ENCODE data around the gene EPDR1.
"Not testable (repeated sequence)": the region's sequence is repeated elsewhere in the genome, so short reads cannot be mapped to it uniquely, and the experiment has no call there.

EPDR1 gene

DNA sequence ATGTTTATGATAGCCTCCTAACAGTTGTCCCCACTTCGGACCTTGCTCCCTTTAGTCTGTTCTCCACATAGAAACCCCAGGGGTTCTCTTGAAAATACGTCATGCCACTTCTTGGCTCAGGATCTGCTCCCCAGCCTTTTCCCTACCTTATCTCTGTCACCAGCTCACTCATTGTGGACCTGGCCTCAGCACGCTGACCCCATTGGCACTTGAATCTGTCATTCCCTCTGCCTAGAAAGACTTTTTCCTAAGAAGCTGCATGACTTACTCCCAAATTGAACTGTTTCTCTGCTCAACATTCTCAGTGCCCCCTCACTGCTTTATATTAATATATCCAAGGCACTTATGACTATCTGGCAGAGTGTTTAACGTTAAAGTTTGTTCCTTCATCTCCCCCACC is 8.4 kb downstream of the EPDR1 start:
- DNase-seq (ENCODE audit: low spot score): no peak

DNA sequence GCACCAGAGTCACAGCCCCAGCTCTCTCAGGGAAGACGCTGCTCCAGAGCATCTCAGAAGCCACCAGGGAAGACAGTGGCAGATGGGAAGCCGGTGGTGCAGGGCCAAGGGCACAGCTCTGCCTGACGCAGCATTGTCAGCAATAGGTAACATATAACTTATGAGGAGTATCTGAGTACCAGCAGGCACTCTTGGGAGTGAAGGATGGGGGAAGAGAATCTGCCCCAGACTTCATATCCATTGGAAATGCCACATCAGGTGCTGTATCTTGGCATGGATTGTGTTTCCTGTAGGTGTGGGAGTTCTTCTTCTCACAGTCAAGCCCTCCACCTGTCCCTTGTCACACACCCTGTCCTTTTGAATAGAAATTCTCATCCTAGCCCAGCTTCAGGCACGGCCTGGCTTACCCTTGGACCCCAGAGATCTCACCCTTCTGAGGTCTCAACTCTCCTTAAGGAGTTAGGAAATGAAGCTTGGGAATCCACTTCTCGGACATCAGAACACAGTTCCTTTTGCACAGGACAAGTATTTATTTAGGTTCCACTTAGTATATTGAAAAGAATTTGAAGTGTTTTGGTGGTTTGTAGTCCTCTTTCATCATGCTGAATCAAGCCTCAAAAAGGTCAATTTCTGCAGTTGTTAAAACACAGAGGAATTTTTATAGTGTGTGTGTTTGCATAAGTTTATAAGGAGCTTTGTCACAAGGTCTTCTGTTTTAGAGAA is 9.9 kb downstream of the EPDR1 start:
- no peak for DNase-seq (ENCODE audit: low spot score)

DNA sequence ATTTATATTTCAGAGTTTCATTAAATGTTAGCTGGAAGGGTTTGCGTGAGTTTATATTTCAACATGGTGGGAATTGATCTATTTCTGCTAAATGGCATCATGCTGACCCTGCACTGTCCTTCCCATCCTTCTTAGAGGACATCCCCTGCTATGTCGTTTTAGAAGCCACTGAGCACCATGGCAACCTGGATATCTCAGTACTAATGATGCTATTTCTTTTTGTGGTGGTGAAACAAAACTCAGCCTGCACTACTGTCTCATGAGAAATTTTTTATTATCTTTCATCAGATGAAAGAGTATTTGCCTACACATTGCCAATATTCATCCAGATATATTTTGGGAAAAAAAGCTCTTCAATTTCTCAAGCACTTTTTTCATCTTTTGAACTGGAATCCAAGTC is 12.1 kb downstream of the EPDR1 start:
- no peak for DNase-seq (ENCODE audit: low spot score)

DNA sequence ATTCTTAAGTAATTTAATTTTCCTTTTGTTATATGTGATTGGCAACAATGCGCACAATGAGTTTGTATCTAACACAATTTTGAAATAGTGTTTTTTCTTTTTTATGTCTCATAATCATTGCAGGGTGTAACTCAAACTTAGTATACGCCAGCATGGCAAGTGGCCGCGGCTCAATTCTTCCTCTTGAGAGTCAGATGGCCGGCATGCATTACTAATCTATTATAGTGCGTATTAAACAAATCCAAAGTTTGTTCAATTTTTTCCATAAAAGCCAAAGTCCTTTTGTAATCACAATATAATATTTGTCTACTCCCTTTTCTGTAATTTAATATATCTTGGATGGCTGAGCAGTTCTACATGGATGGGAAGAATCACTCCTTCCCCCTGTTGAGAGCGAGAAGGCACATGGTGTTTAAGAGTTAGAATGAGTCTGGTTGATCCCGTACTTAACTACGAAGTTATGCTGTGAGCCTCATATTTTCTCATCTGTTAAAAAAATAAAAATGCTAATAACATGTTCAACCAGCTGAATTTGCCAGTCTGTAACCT is 12.7 kb downstream of the EPDR1 start:
- DNase-seq (ENCODE audit: low spot score): no peak

DNA sequence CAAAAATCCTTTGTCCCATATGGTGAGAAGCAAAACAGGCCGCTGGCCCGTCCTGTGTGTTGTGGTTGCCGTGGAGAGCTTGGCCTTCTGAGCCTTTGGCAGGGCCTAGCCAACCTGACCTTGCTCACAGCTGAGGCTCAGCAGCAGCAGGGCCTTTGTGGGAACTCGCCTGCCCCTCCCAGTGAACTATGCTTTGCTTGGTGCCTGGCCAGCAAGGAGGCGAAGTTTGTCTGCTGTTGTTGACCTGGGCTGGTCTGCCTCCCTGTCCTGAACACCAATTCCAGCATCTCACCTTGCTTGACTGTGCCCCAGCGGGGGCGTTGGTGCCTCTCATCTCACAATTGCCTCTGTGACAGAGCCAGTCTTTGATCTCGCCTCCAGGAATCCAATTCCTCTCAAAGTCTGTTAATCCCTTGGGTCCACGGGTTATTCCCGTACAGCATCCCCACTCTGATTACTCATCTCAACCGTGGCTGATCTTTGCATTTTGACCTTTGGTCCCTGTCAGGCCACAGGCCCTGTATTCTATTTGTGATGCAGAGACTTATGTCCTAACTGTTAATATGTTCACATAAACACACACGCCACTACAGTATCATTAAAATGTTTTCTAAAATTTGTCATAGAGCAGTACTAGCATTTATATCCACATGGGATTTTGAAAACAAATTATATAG is 22.6 kb downstream of the EPDR1 start:
- no peak for DNase-seq (ENCODE audit: low spot score)

DNA sequence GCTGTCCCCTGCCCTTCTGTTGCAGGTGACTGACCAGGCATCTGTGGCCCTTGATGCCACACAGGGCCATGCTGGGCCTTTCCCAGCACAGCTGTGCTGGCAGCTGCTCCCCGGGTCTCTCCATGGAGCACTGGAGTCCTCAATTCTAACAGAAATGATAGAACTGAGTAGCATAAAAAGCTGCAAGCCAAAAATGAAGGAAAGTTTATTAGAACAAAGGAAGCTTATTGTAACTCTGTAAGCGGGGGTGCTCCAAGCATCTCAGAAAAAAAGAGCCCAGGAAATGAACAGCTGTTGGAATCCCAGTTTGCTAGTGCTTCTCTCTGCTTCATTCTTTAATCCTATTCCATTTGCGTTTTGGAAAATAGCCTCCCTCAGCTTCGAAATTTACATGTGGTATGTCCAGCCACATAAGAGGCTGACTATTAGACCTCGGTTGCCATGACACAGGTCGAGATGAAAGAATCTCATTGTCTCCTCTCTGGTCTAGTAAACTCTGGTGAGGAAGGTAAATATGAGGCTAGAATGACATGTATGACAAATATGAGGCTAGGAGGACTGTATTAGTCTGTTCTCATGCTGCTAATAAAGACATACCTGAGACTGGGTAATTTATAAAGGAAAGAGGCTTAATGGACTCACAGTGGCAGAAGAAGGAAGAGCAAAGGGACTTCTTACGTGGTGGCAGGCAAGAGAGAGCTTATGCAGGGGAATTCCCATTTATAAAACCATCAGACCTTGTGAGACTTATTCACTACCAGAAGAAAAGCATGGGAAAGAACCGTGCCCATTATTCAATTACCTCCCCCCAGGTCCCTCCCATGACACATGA is 23.7 kb downstream of the EPDR1 start:
- DNase-seq (ENCODE audit: low spot score): no peak

DNA sequence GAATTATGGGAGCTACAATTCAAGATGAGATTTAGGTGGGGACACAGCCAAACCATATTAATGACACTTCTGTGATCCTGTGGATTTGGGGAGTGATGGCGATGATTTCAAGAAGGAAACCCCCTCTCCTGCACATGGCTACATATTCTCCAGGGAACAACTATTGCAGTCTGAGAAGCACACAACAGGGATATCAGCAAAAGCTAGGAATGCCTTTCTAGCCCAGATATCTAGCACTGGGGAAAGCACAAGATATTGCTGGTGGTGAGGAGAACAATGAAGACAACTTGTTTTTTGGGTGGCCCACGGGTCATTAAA is 24.3 kb downstream of the EPDR1 start:
- DNase-seq (ENCODE audit: low spot score): no peak

DNA sequence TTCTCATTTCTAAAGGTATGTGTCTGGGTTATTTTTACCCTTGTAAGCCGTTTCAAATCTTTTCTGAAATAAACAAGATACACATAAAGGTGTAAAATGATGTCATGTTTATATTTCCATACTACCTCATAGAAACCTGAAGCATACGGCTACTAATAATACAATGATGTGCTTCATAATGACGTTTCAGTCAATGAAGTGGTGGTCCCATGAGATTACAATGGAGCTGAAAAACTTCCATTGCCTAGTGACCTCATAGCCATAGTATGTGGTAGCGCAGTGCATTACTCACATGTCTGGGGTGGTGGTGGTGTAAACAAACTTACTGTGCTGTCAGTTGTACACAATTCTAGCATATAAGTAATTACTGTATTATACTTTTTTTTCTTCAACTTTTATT is 24.9 kb downstream of the EPDR1 start:
- DNase-seq (ENCODE audit: low spot score): no peak

DNA sequence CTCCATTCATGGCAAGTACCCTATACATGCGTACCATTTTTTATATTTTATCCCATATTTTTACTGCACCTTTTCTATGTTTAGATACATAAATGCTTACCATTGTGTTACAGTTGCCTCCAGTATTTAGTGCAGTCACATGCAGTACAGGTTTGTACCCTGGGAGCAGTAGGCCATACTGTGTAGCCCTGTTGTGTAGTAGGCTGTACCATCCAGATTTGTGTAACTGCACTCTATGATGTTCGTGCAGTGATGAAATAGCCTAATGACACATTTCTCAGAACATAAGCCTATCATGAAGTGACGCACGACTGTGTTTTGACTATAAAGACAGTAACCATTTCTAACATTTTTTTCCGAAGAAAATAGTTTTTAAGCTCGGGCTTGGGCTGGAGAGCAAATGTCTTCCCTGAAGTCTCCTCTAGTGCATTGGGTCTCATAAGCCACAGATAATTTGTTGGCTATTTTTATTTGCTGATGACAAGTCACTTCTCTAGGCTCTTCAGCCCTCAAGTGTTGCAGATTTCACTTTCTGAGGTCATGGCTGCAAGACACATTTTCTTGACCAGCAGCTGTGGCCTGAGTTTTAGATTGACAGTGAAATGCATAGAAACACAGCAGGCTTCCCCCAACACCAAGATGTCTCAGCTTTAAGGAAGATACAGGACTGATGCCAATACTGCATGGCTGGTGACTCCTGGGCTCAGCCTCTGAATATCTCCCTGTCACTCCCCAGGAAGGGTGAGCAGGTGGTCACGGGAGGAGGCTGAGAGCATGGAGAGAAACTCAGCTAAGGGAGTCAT is 26.9 kb downstream of the EPDR1 start:
- no peak for DNase-seq (ENCODE audit: low spot score)

DNA sequence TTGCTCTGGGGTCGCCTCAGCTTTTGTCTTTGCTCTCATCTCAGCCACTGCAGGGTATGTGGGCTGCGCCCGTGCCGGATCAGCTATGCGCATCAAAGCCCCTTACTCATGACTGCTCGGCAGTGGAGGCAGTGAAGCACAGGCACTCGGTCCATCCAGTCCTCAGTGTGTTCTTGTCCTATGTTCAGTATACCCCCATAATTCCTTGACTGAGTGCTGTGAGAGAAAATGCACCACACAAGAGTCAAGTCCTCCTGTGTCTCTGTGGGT is 27.4 kb downstream of the EPDR1 start:
- no peak for DNase-seq (ENCODE audit: low spot score)

DNA sequence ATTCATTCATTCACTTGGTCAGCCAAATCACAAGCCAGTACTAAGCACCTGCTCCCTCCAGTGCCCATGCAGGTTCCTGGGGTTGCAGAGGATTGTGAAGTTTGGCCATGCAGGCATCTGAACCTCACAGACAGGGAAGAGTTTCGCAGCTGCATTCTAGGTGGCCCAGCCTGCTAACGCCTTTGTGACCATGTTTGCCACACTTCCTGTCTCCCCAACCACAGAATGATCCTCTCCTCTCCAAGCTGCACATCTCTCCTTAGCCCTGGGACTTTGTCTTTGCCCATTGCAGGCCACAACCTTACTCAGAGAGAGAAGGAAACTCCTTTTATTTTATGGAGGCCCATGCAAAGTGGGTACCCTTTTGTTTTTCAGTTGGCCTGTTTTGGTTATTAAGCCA is 31.8 kb downstream of the EPDR1 start:
- DNase-seq (ENCODE audit: low spot score): no peak

DNA sequence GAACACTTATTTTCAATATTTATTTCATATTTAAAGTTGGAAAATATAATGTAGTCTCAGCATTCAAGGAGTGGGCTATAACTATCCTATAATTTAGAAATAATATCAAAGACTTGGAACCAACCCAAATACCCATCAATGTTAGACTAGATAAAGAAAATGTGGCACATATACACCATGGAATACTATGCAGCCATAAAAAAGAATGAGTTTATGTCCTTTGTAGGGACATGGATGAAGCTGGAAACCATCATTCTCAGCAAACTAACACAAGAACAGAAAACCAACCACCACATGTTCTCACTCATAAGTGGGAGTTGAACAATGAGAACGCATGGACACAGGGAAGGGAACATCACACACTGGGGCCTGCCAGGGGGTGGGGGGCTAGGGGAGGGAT is 33.8 kb downstream of the EPDR1 start:
- DNase-seq (ENCODE audit: low spot score): not testable (repeated sequence)

DNA sequence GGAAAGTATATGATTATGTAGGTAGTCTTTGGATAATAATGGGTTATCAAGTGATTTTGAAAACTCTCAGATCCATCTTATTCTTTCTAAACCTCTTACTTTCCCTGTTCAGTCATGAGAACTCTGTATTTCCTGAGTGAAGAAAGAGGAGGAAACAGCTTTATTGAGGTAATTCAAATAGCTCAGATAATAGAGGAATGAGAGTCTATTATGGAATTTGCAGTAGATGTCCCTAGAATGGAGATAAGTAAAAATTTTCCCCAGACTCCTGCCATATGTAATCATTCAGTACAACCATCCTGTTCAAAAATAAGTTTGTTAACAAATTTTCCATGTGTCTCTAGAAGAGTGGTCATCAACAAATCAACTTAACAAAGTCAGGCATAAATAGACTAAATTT is 36.4 kb downstream of the EPDR1 start:
- no peak for DNase-seq (ENCODE audit: low spot score)

DNA sequence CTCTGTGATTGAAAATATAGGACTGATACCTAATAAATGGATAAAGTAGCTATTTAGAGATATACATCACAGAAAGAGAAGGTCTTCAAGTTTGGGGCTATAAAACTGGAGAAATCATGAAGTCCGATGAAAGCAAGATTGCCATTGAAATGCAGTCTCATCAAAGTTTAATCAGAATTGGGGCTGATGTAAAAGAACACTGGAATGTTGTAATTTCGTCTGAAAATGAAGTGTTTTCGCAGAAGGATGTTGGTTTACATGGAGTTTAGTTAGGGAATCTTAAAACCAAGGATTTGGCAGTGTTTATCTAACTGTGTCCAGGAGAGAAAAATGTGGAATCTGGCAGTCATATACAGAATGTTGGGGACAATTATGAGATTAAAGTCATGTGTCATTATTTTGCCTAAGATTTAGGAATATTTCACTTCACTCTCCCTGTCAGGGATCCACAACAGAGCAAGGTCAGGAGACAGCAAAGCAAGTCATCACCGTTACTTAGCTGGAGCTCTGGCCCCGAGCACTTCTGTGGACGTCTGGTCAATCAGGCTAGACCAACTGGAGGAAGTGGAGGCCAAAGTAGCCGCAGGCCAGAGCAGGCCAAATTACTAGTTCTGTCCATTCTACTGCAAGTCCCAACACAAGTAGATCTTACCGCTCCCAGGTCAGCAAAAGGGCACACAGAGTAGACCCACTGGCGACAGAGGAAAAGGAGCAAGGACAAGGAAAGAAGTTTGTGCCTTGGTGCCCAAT is 37.0 kb downstream of the EPDR1 start:
- DNase-seq (ENCODE audit: low spot score): no peak

DNA sequence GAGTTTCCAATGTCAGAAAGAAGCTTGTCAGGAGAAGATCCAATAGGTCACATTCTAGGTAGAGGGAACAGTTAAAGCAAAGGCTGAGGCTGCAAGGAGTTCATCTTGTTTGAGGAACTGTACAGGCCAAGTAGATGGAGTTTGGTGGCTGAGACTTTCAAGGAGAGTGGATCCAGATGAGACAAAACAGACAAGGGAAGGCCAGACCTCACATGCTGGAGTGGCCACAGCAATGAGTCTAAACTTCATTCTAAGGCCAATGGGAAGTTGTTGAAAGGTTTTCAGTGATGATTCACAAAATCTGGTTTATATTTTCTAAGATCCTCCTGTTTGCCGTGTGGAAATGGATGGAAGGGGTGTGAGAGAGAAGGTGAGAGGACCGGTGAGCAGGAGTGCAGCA is 40.0 kb downstream of the EPDR1 start:
- DNase-seq (ENCODE audit: low spot score): no peak

DNA sequence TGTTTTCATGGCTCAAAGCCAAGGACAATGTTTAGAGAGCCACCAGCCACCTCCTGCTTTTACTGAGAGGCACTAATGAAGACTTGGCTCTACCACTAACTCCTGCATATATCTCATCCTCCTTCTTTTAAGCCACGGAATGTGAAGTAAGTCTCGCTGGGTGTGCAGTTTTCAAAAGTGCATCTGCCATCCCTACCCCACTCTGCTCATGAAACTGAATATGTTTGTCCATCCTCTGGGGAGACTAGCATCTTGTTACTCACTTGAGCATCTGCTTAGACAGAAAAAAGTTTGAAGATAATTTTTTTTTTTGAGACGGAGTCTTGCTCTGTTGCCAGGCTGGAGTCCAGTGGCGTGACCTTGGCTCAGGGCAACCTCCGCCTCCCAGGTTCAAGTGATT is 40.8 kb downstream of the EPDR1 start:
- DNase-seq (ENCODE audit: low spot score): no peak

DNA sequence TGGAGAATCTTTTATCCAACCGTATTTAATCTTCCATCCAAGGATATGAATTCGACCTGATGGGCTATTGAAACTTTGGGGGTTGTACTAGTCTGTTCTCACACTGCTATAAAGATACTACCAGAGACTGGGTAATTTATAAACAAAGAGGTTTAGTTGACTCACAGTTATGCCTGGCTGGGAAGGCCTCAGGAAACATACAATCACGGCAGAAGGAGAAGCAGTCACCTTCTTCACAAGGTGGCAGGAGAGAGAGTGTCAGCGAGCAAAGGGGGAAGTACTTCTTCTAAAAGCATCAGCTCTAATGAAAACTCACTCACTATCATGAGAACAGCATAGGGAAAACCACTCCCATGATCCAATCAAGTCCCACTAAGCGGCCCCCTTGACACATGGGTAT is 43.8 kb downstream of the EPDR1 start:
- DNase-seq (ENCODE audit: low spot score): no peak

DNA sequence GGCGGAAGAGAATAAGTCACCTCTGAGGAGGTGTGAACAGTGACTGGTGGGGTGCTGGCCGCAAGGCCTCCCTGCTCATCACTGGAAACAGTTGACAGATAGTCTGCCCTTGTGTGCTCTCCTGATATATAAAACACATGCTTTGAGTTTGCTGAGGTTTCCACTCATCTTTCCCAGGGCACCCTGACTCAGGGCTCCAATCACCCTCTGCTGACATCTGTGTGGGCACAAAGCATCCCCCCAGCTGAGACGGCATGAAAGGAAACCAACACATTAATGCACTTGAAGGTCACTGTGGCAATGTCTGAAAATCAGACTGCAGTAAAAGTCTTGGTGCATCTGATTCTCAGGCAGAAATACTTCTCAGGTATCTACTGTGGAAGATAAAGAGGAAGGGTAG is 49.8 kb downstream of the EPDR1 start:
- DNase-seq (ENCODE audit: low spot score): no peak

DNA sequence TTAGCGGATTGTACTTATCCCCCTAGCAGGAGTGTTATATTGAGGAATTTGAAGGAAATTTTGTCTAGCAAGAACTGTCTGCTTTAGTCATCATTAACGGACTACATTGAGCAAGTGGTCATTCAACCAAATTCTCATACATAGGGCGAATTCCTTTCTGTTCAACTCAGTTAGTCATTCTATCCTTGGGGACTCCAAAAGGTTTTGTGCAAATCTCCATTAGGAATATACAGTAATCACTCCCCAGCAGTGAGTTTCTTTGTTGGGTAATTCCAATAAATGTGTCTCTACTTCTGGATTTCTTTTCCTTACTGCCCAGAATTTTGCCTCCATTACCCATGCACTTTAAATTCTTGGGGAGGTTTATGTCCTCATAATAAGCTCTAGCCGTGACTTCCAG is 51.1 kb downstream of the EPDR1 start:
- DNase-seq (ENCODE audit: low spot score): no peak

DNA sequence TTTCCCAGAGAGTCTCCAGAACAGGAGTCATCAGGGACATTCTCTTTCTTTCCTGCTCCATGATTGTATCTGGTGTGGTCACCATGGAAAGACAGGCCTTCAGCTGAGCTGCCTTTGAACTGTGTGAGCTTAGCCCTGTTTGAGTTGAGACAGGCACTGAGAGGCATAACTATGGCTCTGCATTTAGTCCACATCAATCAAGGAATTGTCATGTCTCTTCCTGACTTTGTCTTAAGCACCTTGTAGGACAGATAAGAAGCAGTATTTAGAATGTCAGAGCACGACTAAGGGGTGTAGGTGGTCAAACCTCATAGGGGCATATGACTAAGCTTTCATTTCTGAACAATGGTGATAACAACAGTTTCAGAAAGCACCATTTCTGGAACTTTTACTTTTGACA is 53.5 kb downstream of the EPDR1 start:
- DNase-seq (ENCODE audit: low spot score): no peak

DNA sequence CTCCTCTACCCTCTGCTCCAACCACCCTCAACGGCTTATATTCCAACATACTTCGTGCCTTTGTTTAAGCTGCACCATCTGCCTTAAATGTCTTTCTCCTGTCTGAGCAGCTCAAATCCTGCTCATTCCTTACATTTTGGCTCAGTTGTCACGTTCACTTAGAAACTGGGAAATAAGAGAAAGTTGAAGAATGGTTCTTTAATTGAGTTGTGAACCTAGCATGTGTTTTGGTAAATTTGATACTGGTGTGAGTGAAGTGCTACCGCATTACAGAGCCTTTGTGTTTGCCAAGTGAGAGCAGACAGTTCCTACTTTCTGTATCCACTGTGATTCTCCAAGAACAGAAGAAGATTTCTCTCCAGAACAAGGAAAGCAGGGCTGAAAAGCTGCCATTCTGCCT is 54.3 kb downstream of the EPDR1 start:
- DNase-seq (ENCODE audit: low spot score): no peak

DNA sequence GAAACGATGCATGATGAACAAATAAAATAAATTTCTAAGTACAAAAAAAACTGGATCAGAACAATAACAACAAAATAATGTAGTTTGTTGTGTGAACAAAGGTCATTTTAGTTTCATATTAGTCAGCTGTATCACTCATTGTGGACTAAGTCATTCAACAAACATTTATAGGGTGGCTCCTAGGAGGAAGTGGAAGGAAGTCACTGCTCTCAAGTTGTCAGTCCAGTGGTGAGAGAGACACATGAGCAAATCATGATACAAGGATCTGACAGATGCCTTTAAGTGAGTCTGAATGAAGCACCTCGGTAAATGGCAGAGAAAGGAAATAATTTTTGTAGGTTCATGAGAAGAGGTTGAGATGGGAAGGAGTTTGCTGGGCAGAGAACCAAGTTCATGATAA is 56.8 kb downstream of the EPDR1 start:
- DNase-seq (ENCODE audit: low spot score): no peak

Data from D341Med (cell line).